HepG2 (cell line): ENCODE data around the gene AFG1L. TPM values are rescaled to one million over a fixed set of nuclear protein-coding genes. Genes with fewer than 3 reads are reported as not detected.
A peak's percentile ranks its signal among the peaks of the same experiment; 100 is the strongest.

ENCODE experiments used
- BORCS8-MEF2B ChIP-seq: sonication (generic); formaldehyde crosslinking; IDR thresholded peaks from 2 replicates; pipeline ENCODE4 v1.8.0; 2022; ENCODE audit warnings: mild to moderate bottlenecking, missing genetic modification reagents
- CBFB ChIP-seq: sonication (generic); formaldehyde crosslinking; IDR thresholded peaks from 2 replicates; pipeline ENCODE4 v1.4.0; 2020; ENCODE audit warnings: missing genetic modification reagents
- FOXM1 ChIP-seq: sonication (generic); formaldehyde crosslinking; IDR thresholded peaks from 2 replicates; pipeline ENCODE4 v1.5.0; 2020; ENCODE audit warnings: missing genetic modification reagents
- KIAA2018 ChIP-seq: sonication (generic); formaldehyde crosslinking; IDR thresholded peaks from 2 replicates; pipeline ENCODE4 v1.5.0; 2020; ENCODE audit warnings: mild to moderate bottlenecking, missing genetic modification reagents, borderline replicate concordance
- NR2F1 ChIP-seq, 2 experiments: fragments of 450-650 bp in 1 of 2; formaldehyde crosslinking in 1 of 2; IDR thresholded peaks; 2 replicates each; pipeline versions ENCODE4 v1.5.0 to v1.6.1; 2016 to 2020; ENCODE audit warnings: mild to moderate bottlenecking in 1 of 2, missing compliant biosample characterization in 1 of 2, missing genetic modification reagents in 1 of 2, moderate library complexity in 1 of 2
- NRL ChIP-seq: sonication (generic); formaldehyde crosslinking; IDR thresholded peaks from 2 replicates; pipeline ENCODE4 v1.5.0; 2020; ENCODE audit warnings: missing genetic modification reagents, mild to moderate bottlenecking, moderate library complexity, borderline replicate concordance
- PAXIP1 ChIP-seq: sonication (generic); formaldehyde crosslinking; conservative IDR thresholded peaks from 2 replicates; pipeline ENCODE4 v1.4.0; 2020; ENCODE audit warnings: mild to moderate bottlenecking, missing genetic modification reagents, moderate library complexity
- ZGPAT ChIP-seq: IDR thresholded peaks from 2 replicates; pipeline ENCODE4 v1.6.1; 2016; ENCODE audit warnings: mild to moderate bottlenecking
- ZNF33A ChIP-seq: sonication (generic); formaldehyde crosslinking; IDR thresholded peaks from 2 replicates; pipeline ENCODE4 v1.5.1; 2020; ENCODE audit warnings: missing genetic modification reagents, mild to moderate bottlenecking, moderate library complexity, borderline replicate concordance
- ZNF766 ChIP-seq: sonication (generic); formaldehyde crosslinking; IDR thresholded peaks from 2 replicates; pipeline ENCODE4 v1.5.0; 2020; ENCODE audit warnings: missing genetic modification reagents, borderline replicate concordance
- ZNF841 ChIP-seq: sonication (generic); formaldehyde crosslinking; IDR thresholded peaks from 2 replicates; pipeline ENCODE4 v1.8.1; 2023; ENCODE audit warnings: missing genetic modification reagents, borderline replicate concordance
- ZSCAN5A ChIP-seq: sonication (generic); formaldehyde crosslinking; IDR thresholded peaks from 2 replicates; pipeline ENCODE4 v1.8.0; 2022; ENCODE audit warnings: mild to moderate bottlenecking, missing genetic modification reagents, borderline replicate concordance
- polyA plus RNA-seq, 8 experiments: library from polyadenylated mRNA; depleted of rRNA in 3 of 8; stranded (reverse) in 7 of 8; unstranded in 1 of 8; fragments of >200 nt; fragmentation: Illumina TruSeq in 4 of 8; extraction: Trizol in 4 of 8; gene quantifications; 2 replicates each; pipeline versions ENCODE4 v1.2.1 to v1.2.3, GENCODE V29; 2011 to 2016; ENCODE audit warnings: low read depth in 4 of 8, missing spikeins in 1 of 8, mixed read lengths in 1 of 8; ENCODE audit not compliant: insufficient read depth in 1 of 8
- total RNA-seq, 5 experiments: library from RNA; depleted of rRNA; stranded (reverse); fragments of >200 nt; fragmentation: Illumina TruSeq; extraction: Trizol; gene quantifications; 2 replicates each; pipeline ENCODE4 v1.2.3, GENCODE V29; 2016; ENCODE audit warnings: low read depth in 1 of 5

The AFG1L gene
- total and polyA plus RNA-seq, 2 of the 13 experiments (the other 11 are each of a cell fraction or from before 2014, with no cell fraction given): 3.1 to 14.0 TPM

- TF ChIP-seq KIAA2018 (CRISPR knock-in tag) (no peak), PAXIP1 (CRISPR knock-in tag) (peak; percentile 21; the same call in 1 of the 2 replicates), NR2F1 (CRISPR knock-in tag; IDR thresholded peaks at IDR 0.05) (no peak), BORCS8-MEF2B (CRISPR knock-in tag) (peak; percentile 81), ZGPAT (CRISPR knock-in tag) (peak; percentile 41; the same call in 1 of the 2 replicates), FOXM1 (CRISPR knock-in tag) (no peak), CBFB (no peak), ZNF33A (CRISPR knock-in tag) (no peak), NRL (no peak), ZNF841 (no peak), ZSCAN5A (peak; percentile 59; the same call in 1 of the 2 replicates), ZNF766 (CRISPR knock-in tag) (no peak)
Measured at GRCh38 chr6:108560463-108561308, 265.8 kb downstream of the AFG1L start, which contains the start of gene FOXO3 (continued).
